Measurements from ENCODE around the gene SLC38A9. TPM values are rescaled to one million over a fixed set of nuclear protein-coding genes. Genes with fewer than 3 reads are reported as not detected.

SLC38A9 gene
- total RNA-seq, 4 donors from 2014 or later = 26.3 to 53.6 (median 32.0) TPM

GRCh38 chr5:55603922-55604321 lies 108.2 kb downstream of the SLC38A9 start:
- DNase-seq = no peak
- no peaks in the 10 kb centered on the region for H3K9me3 ChIP-seq
- H3K4me1 ChIP-seq = peaks cover 0 to 25% (median 0%) of the 10 kb centered on the region in 4 donors
- no peak for TF ChIP-seq POLR2A (IDR thresholded peaks at IDR 0.05)
- TF ChIP-seq, protein P1, sequence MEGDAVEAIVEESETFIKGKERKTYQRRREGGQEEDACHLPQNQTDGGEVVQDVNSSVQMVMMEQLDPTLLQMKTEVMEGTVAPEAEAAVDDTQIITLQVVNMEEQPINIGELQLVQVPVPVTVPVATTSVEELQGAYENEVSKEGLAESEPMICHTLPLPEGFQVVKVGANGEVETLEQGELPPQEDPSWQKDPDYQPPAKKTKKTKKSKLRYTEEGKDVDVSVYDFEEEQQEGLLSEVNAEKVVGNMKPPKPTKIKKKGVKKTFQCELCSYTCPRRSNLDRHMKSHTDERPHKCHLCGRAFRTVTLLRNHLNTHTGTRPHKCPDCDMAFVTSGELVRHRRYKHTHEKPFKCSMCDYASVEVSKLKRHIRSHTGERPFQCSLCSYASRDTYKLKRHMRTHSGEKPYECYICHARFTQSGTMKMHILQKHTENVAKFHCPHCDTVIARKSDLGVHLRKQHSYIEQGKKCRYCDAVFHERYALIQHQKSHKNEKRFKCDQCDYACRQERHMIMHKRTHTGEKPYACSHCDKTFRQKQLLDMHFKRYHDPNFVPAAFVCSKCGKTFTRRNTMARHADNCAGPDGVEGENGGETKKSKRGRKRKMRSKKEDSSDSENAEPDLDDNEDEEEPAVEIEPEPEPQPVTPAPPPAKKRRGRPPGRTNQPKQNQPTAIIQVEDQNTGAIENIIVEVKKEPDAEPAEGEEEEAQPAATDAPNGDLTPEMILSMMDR (IDR thresholded peaks at IDR 0.05) = no peak
- no peaks in the 10 kb centered on the region for H3K27me3 ChIP-seq
- no peak overlapping the region for H3K4me3 ChIP-seq
- peak overlapping the region in 2 of 4 donors; percentile 34 to 75 for H3K27ac ChIP-seq
- H3K36me3 ChIP-seq = no peaks in the 10 kb centered on the region

GRCh38 chr5:55601628-55602027 lies 110.5 kb downstream of the SLC38A9 start:
- no peaks in the 10 kb centered on the region for H3K9me3 ChIP-seq
- no peak for DNase-seq
- H3K27me3 ChIP-seq = no peaks in the 10 kb centered on the region
- H3K36me3 ChIP-seq = no peaks in the 10 kb centered on the region
- no peak overlapping the region for H3K4me3 ChIP-seq
- H3K4me1 ChIP-seq = peaks cover 0 to 39% (median 0%) of the 10 kb centered on the region in 4 donors
- peak overlapping the region; percentile 55 to 81 (median 66) for H3K27ac ChIP-seq
- TF ChIP-seq, protein P1 (IDR thresholded peaks at IDR 0.05) = no peak
- no peak for TF ChIP-seq POLR2A (IDR thresholded peaks at IDR 0.05)

GRCh38 chr5:55601204-55601618 lies 110.9 kb downstream of the SLC38A9 start:
- Histone ChIP-seq H3K9me3 (no peaks in the 10 kb centered on the region), H3K27me3 (no peaks in the 10 kb centered on the region), H3K27ac (peak overlapping the region; percentile 57 to 81 (median 66)), H3K4me1 (peaks cover 0 to 39% (median 0%) of the 10 kb centered on the region in 4 donors), H3K36me3 (no peaks in the 10 kb centered on the region), H3K4me3 (no peak overlapping the region)
- DNase-seq = peak in 2 of 3 donors; percentile 57 to 78
- no peak for TF ChIP-seq POLR2A (IDR thresholded peaks at IDR 0.05)
- TF ChIP-seq, protein P1 (IDR thresholded peaks at IDR 0.05) = no peak

GRCh38 chr5:55600497-55601203 lies 111.5 kb downstream of the SLC38A9 start:
- no peaks in the 10 kb centered on the region for H3K36me3 ChIP-seq
- no peak for TF ChIP-seq POLR2A (IDR thresholded peaks at IDR 0.05)
- TF ChIP-seq, protein P1 (IDR thresholded peaks at IDR 0.05) = no peak
- no peak overlapping the region for H3K4me3 ChIP-seq
- H3K4me1 ChIP-seq = peaks cover 0 to 39% (median 0%) of the 10 kb centered on the region in 4 donors
- no peak for DNase-seq
- peak overlapping the region; percentile 57 to 81 (median 66) for H3K27ac ChIP-seq
- H3K27me3 ChIP-seq = no peaks in the 10 kb centered on the region
- no peaks in the 10 kb centered on the region for H3K9me3 ChIP-seq

DNA sequence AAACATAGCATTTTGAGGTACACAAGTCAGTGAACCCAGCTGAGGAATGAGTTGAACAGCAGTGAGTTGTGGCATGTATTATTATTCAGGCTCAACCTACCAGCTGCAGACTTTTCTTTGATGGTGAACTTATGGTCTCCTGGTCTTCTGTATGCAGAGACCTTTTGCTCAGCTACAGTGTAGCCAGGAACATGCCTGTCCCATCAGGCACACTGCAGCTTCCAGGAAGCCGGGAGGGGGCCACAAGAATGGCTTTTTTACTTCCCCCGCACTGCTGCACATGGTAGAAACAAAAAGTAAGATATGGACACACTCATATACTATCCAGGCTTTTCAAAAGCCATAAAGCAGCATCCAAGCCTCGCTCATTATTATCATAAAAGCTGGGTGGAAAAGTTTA lies 112.0 kb downstream of the SLC38A9 start:
- peaks cover 0 to 39% (median 0%) of the 10 kb centered on the region in 4 donors for H3K4me1 ChIP-seq
- no peak for DNase-seq
- TF ChIP-seq, protein P1 (IDR thresholded peaks at IDR 0.05) = no peak
- TF ChIP-seq POLR2A (IDR thresholded peaks at IDR 0.05) = no peak

More for the DNA sequence above, 112.0 kb downstream of the SLC38A9 start:
- no peaks in the 10 kb centered on the region for H3K9me3 ChIP-seq
- H3K36me3 ChIP-seq = no peaks in the 10 kb centered on the region
- H3K27ac ChIP-seq = peak overlapping the region; percentile 57 to 81 (median 66)
- no peaks in the 10 kb centered on the region for H3K27me3 ChIP-seq
- H3K4me3 ChIP-seq = no peak overlapping the region
